HG03469 (cell line): ENCODE results near the gene LMNTD1.
A peak's percentile ranks its signal among the peaks of the same experiment; 100 is the strongest.

Experiments used
- ATAC-seq: cut with Tn5 transposase; IDR thresholded peaks from one replicate; pipeline ENCODE4 v1.9.1; 2021; ENCODE audit warnings: mild to moderate bottlenecking, moderate library complexity, moderate number of reproducible peaks; ENCODE audit not compliant: unreplicated experiment

LMNTD1 gene

GRCh38 chr12:25556153-25556552 lies 3.1 kb upstream of the LMNTD1 start:
- ATAC-seq = no peak

- no peak for ATAC-seq
These were observed 402 bp downstream of the LMNTD1 start for GRCh38 chr12:25552681-25553080.

- ATAC-seq = no peak
These were observed 2.9 kb downstream of the LMNTD1 start for GRCh38 chr12:25550186-25550585.

GRCh38 chr12:25549120-25549519 lies 4.0 kb downstream of the LMNTD1 start:
- ATAC-seq = no peak

GRCh38 chr12:25546318-25546717 lies 6.8 kb downstream of the LMNTD1 start:
- ATAC-seq = no peak

- no peak for ATAC-seq
These were observed 19.9 kb downstream of the LMNTD1 start for GRCh38 chr12:25533150-25533549.

GRCh38 chr12:25531502-25532052 lies 21.5 kb downstream of the LMNTD1 start:
- ATAC-seq = no peak

GRCh38 chr12:25529738-25530137 lies 23.3 kb downstream of the LMNTD1 start:
- ATAC-seq = no peak

GRCh38 chr12:25526778-25527177 lies 26.3 kb downstream of the LMNTD1 start:
- no peak for ATAC-seq

GRCh38 chr12:25524366-25524765 lies 28.7 kb downstream of the LMNTD1 start:
- no peak for ATAC-seq

- no peak for ATAC-seq
These were observed 31.3 kb downstream of the LMNTD1 start for GRCh38 chr12:25521625-25522256.

- peak; percentile 68 for ATAC-seq
These were observed 34.6 kb downstream of the LMNTD1 start for GRCh38 chr12:25518512-25518911.

GRCh38 chr12:25504744-25505143 lies 48.3 kb downstream of the LMNTD1 start:
- no peak for ATAC-seq

GRCh38 chr12:25503666-25504065 lies 49.4 kb downstream of the LMNTD1 start:
- ATAC-seq = no peak

GRCh38 chr12:25502596-25502995 lies 50.5 kb downstream of the LMNTD1 start:
- ATAC-seq = no peak

- no peak for ATAC-seq
These were observed 51.0 kb downstream of the LMNTD1 start for GRCh38 chr12:25502118-25502517.

GRCh38 chr12:25501549-25501948 lies 51.5 kb downstream of the LMNTD1 start:
- ATAC-seq = no peak

GRCh38 chr12:25500651-25501050 lies 52.4 kb downstream of the LMNTD1 start:
- no peak for ATAC-seq

GRCh38 chr12:25497021-25497420 lies 56.1 kb downstream of the LMNTD1 start:
- ATAC-seq = no peak

GRCh38 chr12:25496098-25496587 lies 56.9 kb downstream of the LMNTD1 start:
- no peak for ATAC-seq

GRCh38 chr12:25495331-25496097 lies 57.6 kb downstream of the LMNTD1 start:
- no peak for ATAC-seq

- ATAC-seq = no peak
These were observed 58.2 kb downstream of the LMNTD1 start for GRCh38 chr12:25494926-25495325.
